GM19193 (cell line): Measurements from ENCODE around the gene FHIT.

Experiments used
- POLR2A ChIP-seq: IDR thresholded peaks from 4 replicates; pipeline ENCODE4 v1.6.1; 2011; ENCODE audit not compliant: insufficient read depth, insufficient read length; ENCODE audit errors: extremely low read depth

The FHIT gene

GRCh38 chr3:60070366-60070765, 1180.9 kb downstream of the FHIT start:
- TF ChIP-seq POLR2A: no peak

GRCh38 chr3:60065227-60065868, 1185.9 kb downstream of the FHIT start:
- TF ChIP-seq POLR2A: no peak

- no peak for TF ChIP-seq POLR2A
These were observed 1186.8 kb downstream of the FHIT start for GRCh38 chr3:60064210-60065178.

DNA sequence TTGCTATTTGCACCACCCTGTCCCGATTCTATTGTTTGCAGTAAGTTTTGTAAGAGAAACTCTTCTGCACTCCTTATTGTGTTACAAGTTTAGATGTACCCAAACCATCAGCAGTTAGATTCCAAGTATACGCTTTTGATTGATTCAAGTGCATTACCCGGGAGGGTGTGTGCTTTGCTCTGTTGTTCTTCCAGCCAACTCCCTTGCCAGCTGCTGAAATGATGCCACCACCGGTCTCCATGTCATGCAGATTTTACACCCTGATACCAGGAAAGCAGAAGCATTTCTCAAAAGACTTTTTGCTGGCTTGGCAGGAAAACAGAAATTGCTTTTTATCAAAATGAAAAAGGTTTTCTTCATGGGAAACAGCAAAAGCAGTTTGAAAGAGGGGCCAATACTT, 1194.8 kb downstream of the FHIT start:
- no peak for TF ChIP-seq POLR2A

- no peak for TF ChIP-seq POLR2A
These were observed 1195.5 kb downstream of the FHIT start for GRCh38 chr3:60055765-60056164.

DNA sequence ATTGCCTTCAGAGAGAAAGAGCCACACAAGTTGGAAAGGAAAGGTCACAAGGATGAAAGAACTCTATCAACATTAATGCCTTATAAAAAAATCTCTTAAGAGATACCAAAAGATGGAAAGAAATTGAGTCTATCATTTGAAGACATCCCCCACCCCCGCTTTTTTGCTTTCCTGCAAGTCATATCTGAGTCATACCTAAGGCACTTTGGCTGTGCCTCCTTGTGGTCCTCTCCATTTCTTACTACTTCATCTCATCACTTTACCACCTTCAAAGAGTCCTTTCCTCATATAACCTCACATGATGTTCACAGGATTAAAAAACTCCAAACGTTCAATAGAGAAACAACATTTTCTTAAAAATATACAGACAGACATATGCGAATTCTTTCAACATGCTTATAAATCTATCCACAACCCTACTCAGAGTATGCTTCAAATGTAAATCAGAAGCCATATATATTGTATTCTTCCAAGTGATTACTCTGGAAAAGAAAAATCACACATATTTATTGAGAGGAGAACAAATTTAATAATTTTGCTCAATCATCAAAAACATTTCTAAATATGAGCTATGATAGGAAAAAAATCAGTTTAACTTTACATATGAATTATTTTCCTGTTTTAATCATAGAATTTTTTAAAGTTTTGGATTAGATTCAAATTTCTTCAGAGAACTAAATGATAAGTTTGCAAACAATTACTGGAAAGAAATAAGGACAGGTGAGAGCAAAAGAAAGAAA, 1197.6 kb downstream of the FHIT start:
- TF ChIP-seq POLR2A: no peak

GRCh38 chr3:60048447-60048848, 1202.8 kb downstream of the FHIT start:
- no peak for TF ChIP-seq POLR2A

DNA sequence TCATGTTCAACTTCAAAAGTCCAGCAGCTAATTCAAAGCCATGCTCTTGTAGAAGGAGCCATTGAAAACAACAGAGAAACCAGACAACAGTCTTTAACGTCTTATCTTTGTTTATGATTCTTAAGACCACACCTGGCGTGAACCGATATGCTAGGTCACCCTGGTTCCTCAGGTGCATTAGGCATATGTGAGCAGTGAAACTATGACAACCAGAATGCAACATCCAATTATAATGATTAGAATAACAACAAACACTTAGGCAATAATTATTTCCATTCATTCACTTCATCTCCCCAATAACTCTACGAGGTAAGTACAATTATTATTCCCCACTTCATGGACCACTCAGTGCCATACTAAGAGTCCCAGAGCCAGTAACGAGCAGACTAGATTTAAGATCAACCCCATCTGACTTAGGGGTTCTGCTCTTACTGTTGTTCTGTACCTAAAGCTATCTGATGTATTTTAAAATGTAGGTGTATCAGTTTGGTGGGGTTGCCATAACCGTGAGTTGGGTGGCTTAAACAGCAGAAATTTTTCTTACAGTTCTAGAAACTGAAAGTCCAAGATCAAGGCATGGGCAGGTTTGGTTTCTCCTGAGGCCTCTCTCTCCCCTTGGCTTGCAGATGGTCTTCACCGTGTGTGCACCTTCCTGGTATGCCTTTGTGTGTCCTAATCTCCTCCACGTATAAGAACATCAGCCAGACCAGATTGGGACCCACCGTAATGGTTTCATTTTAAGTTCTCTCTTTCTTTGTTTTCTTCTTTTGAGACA, 1203.6 kb downstream of the FHIT start:
- TF ChIP-seq POLR2A: no peak

- no peak for TF ChIP-seq POLR2A
These were observed 1205.0 kb downstream of the FHIT start for GRCh38 chr3:60046210-60046609.

DNA sequence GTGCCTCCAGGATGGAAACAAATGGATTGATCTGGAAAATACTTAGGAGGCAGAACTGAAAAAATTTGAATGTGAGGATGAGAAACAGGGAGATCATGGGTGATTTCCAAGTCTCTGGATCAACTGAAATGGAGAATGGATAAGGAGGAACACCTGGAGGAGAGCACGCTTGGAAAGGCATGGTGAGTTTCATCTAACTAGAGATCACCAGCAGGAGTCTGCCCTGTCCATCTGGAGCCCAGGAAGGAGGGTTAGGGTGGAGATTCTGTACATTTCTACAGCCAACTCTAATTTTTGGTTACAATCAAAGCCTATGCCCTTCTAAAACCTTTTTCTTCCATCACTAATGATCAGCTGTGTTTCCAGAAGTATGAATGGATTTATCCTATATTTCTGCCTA, 1205.6 kb downstream of the FHIT start:
- TF ChIP-seq POLR2A: no peak

DNA sequence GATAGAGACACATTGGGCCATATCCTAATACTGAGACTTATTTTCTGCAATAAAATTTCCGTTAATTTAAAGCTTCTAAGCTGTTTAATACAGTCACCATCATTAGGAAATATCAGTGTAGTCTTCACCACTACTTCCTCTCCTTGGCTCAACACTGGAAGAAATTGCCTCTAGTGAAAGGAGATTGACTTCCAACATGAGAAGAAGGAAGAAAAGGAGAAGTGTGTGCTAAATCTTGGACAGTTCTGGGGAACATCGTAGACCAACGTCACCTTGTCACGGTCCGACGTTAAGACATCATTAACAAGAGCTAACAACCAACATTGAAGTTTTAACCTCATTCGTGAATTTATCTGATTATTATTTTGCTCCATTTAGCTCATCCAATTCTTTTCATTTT, 1214.4 kb downstream of the FHIT start:
- no peak for TF ChIP-seq POLR2A

DNA sequence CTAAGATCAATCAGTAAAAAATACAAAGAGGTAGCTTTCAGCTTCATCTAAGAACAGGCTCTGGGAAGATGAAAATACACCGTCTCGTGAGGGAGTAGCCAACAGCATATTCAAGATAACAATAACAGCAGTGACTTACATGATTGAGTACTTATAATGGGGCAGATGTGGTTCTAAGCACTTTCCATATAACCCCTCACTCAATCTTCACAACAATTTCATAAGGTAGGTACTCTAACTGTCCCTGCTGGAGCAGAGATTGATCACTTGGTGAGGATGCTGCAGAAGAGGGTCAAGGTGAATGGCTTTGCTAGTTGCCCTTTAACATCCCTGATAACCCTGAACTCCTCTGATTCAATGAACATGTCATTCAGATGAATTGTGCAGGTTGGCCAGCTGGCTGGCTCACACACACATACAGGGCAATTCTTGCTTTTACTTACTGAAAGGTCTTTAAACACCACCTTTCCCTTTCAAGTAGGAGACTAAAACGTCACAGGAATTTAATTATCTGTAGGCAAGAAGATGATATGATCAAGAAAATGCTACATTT, 1217.3 kb downstream of the FHIT start:
- no peak for TF ChIP-seq POLR2A

GRCh38 chr3:60030982-60031381, 1220.3 kb downstream of the FHIT start:
- no peak for TF ChIP-seq POLR2A

DNA sequence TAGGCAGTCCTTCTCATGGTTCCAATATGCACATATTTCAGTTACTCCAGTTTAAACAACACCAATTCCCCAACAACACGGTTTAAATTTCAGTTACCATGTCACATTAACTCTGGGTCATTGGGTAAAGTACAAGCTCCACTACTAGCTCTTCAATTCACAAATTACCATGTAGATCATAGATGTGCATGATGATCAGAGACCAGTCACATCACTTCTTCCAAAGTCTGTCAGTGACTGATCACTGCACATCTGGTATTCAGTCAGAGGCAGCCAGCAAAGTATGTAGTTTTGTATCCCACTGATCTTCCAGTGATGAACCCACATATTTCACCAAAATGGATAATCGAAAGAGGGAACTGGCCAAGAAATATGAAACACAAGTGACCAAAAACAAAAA, 1223.0 kb downstream of the FHIT start:
- TF ChIP-seq POLR2A: no peak
